Prostate gland (tissue), 2 donors: ENCODE results near the gene OR5D16.
"Not testable (repeated sequence)": the region's sequence is repeated elsewhere in the genome, so short reads cannot be mapped to it uniquely, and the experiment has no call there.

ENCODE experiments used
- POLR2A ChIP-seq: fragments of 450-650 bp; IDR thresholded peaks from one replicate; pipeline ENCODE4 v1.6.1; 2016; ENCODE audit warnings: antibody characterized with exemption, mild to moderate bottlenecking
- POLR2AphosphoS5 ChIP-seq: sonication (generic); formaldehyde crosslinking; IDR thresholded peaks from one replicate; pipeline ENCODE4 v1.6.1; 2017; ENCODE audit warnings: antibody characterized with exemption
- TF ChIP-seq, protein P1 (sequence below), 4 experiments: fragments of 200-600 bp in 2 of 4; fragments of 450-650 bp in 2 of 4; sonication (generic) in 2 of 4; IDR thresholded peaks; 1 replicate in 3 of 4; 2 replicates in 1 of 4; pipeline ENCODE4 v1.5.1; 2016 to 2019; ENCODE audit warnings: antibody characterized with exemption in 4 of 4, mild to moderate bottlenecking in 2 of 4, moderate library complexity in 2 of 4

- TF ChIP-seq, protein P1, sequence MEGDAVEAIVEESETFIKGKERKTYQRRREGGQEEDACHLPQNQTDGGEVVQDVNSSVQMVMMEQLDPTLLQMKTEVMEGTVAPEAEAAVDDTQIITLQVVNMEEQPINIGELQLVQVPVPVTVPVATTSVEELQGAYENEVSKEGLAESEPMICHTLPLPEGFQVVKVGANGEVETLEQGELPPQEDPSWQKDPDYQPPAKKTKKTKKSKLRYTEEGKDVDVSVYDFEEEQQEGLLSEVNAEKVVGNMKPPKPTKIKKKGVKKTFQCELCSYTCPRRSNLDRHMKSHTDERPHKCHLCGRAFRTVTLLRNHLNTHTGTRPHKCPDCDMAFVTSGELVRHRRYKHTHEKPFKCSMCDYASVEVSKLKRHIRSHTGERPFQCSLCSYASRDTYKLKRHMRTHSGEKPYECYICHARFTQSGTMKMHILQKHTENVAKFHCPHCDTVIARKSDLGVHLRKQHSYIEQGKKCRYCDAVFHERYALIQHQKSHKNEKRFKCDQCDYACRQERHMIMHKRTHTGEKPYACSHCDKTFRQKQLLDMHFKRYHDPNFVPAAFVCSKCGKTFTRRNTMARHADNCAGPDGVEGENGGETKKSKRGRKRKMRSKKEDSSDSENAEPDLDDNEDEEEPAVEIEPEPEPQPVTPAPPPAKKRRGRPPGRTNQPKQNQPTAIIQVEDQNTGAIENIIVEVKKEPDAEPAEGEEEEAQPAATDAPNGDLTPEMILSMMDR (IDR thresholded peaks at IDR 0.05) = not testable (repeated sequence)
- not testable (repeated sequence) for TF ChIP-seq POLR2AphosphoS5, POLR2A
Measured at GRCh38 chr11:55873146-55873545, 34.6 kb downstream of the OR5D16 start.
